SK-N-SH (cell line): ENCODE results near the gene SCYL1. TPM values are rescaled to one million over a fixed set of nuclear protein-coding genes. Genes with fewer than 3 reads are reported as not detected.
A peak's percentile ranks its signal among the peaks of the same experiment; 100 is the strongest.

ENCODE experiments used
- CTCF ChIA-PET: fragments of 300-600, 350-600 bp; formaldehyde crosslinking; extraction: SDS; loops from one replicate; lab custom pipeline; 2021; lab: Yijun Ruan, JAX
- POLR2A ChIA-PET: fragments of 350-600 bp; sonication (Branson Sonifier 250); formaldehyde crosslinking; extraction: SDS; loops from one replicate; lab custom pipeline; 2020; ENCODE audit warnings: antibody characterized with exemption, inconsistent platforms; lab: Yijun Ruan, JAX
- DNase-seq: peaks from one replicate; pipeline ENCODE4 v3.0.0; 2012
- H2AFZ ChIP-seq: fragments of 200-600 bp; sonication (generic); 2 replicates; pipeline ENCODE4 v1.8.1; 2016; ENCODE audit warnings: antibody characterized with exemption, mild to moderate bottlenecking, low read depth
- H3F3A ChIP-seq: fragments of 200-600 bp; sonication (generic); replicated peaks from 2 replicates; pipeline ENCODE3; 2016; ENCODE audit warnings: antibody characterized with exemption, mild to moderate bottlenecking; ENCODE audit not compliant: insufficient read depth
- H3K27ac ChIP-seq, 2 experiments: fragments of 200-500 bp in 1 of 2; fragments of 200-600 bp in 1 of 2; sonication (Bioruptor generic) in 1 of 2; sonication (generic), shearing (Covaris generic) in 1 of 2; 2 replicates each; pipeline versions ENCODE4 v1.5.1 to v1.6.1; 2014 to 2016; ENCODE audit warnings: low read depth in 2 of 2, inconsistent platforms in 1 of 2, low read length in 1 of 2, mild to moderate bottlenecking in 1 of 2, mixed read lengths in 1 of 2
- H3K27me3 ChIP-seq: fragments of 200-600 bp; sonication (generic), shearing (Covaris generic); 2 replicates; pipeline ENCODE4 v1.6.1; 2016; ENCODE audit warnings: mixed run types; ENCODE audit not compliant: insufficient read depth
- H3K36me3 ChIP-seq, 2 experiments: fragments of 200-500 bp in 1 of 2; fragments of 200-600 bp in 1 of 2; sonication (Bioruptor generic) in 1 of 2; sonication (generic) in 1 of 2; replicated peaks in 1 of 2; 2 replicates each; pipeline versions ENCODE3 to v1.5.1; 2014 to 2016; ENCODE audit warnings: low read length in 1 of 2, mild to moderate bottlenecking in 1 of 2; ENCODE audit not compliant: insufficient read depth in 2 of 2, control insufficient read depth in 1 of 2
- H3K4me1 ChIP-seq, 2 experiments: fragments of 200-500 bp in 1 of 2; fragments of 200-600 bp in 1 of 2; sonication (Bioruptor generic) in 1 of 2; sonication (generic), shearing (Covaris generic) in 1 of 2; 2 replicates each; pipeline versions ENCODE4 v1.5.1 to v1.6.1; 2014 to 2016; ENCODE audit warnings: low read depth in 1 of 2, low read length in 1 of 2, mixed run types in 1 of 2; ENCODE audit not compliant: insufficient read depth in 2 of 2, control insufficient read depth in 1 of 2
- H3K4me2 ChIP-seq: fragments of 200-600 bp; sonication (generic), shearing (Covaris generic); 2 replicates; pipeline ENCODE4 v1.6.1; 2017; ENCODE audit warnings: mixed run types
- H3K4me3 ChIP-seq, 2 experiments: fragments of 200-500 bp in 1 of 2; fragments of 200-600 bp in 1 of 2; sonication (Bioruptor generic) in 1 of 2; sonication (generic), shearing (Covaris generic) in 1 of 2; 2 replicates each; pipeline versions ENCODE4 v1.5.1 to v1.8.1; 2014 to 2016; ENCODE audit warnings: low read depth in 2 of 2, inconsistent platforms in 1 of 2, low read length in 1 of 2, mild to moderate bottlenecking in 1 of 2, mixed read lengths in 1 of 2, moderate library complexity in 1 of 2
- H3K79me2 ChIP-seq: fragments of 200-600 bp; sonication (generic); 2 replicates; pipeline ENCODE4 v1.8.1; 2017; ENCODE audit warnings: mild to moderate bottlenecking; ENCODE audit not compliant: insufficient read depth
- H3K9ac ChIP-seq: fragments of 200-600 bp; sonication (generic); 2 replicates; pipeline ENCODE4 v1.6.1; 2017; ENCODE audit warnings: mixed run types
- H3K9me2 ChIP-seq: fragments of 200-600 bp; sonication (generic); 2 replicates; pipeline ENCODE4 v1.6.1; 2017; ENCODE audit warnings: mixed run types
- H3K9me3 ChIP-seq: fragments of 200-600 bp; sonication (generic); 2 replicates; pipeline ENCODE4 v1.6.1; 2017; ENCODE audit warnings: mixed run types, mild to moderate bottlenecking, moderate library complexity
- H4K20me1 ChIP-seq: fragments of 200-600 bp; sonication (generic); 2 replicates; pipeline ENCODE4 v1.6.1; 2017; ENCODE audit warnings: mild to moderate bottlenecking, mixed run types; ENCODE audit not compliant: insufficient read depth
- CHD2 ChIP-seq: fragments of 150-350 bp; IDR thresholded peaks from 2 replicates; pipeline ENCODE4 v1.6.1; 2018; ENCODE audit warnings: low read length; ENCODE audit not compliant: partially characterized antibody
- CTCF ChIP-seq: fragments of 200-600 bp; sonication (generic); IDR thresholded peaks from 2 replicates; pipeline ENCODE4 v1.6.1; 2017; ENCODE audit warnings: antibody characterized with exemption, mild to moderate bottlenecking, moderate library complexity
- ELF1 ChIP-seq: IDR thresholded peaks from 2 replicates; pipeline ENCODE4 v1.4.0; 2012
- FOXJ3 ChIP-seq: sonication (generic); formaldehyde crosslinking; IDR thresholded peaks from 2 replicates; pipeline ENCODE4 v1.5.1; 2020; ENCODE audit warnings: mild to moderate bottlenecking, missing genetic modification reagents
- MAX ChIP-seq: IDR thresholded peaks from 2 replicates; pipeline ENCODE4 v1.4.0; 2012; ENCODE audit warnings: low read depth
- MEF2A ChIP-seq: IDR thresholded peaks from 2 replicates; pipeline ENCODE4 v1.4.0; 2012; ENCODE audit warnings: low read depth, borderline replicate concordance
- MXI1 ChIP-seq: IDR thresholded peaks from 2 replicates; pipeline ENCODE4 v1.6.1; 2012; ENCODE audit warnings: mild to moderate bottlenecking, low read depth, low read length, improper control_type of control experiment
- NFIC ChIP-seq: IDR thresholded peaks from 2 replicates; pipeline ENCODE4 v1.4.0; 2012; ENCODE audit warnings: borderline replicate concordance
- NRF1 ChIP-seq: IDR thresholded peaks from 2 replicates; pipeline ENCODE4 v1.6.1; 2012; ENCODE audit warnings: low read depth, mild to moderate bottlenecking, low read length
- PBX3 ChIP-seq: IDR thresholded peaks from 2 replicates; pipeline ENCODE4; 2012
- POLR2AphosphoS5 ChIP-seq: IDR thresholded peaks from 2 replicates; pipeline ENCODE4 v1.6.1; 2012; ENCODE audit warnings: low read depth, low read length
- RAD21 ChIP-seq: IDR thresholded peaks from 2 replicates; pipeline ENCODE4 v1.6.1; 2012; ENCODE audit warnings: mild to moderate bottlenecking, low read length
- RFX5 ChIP-seq: IDR thresholded peaks from 2 replicates; pipeline ENCODE4 v1.6.1; 2012; ENCODE audit warnings: mild to moderate bottlenecking, improper control_type of control experiment, low read length
- SMC3 ChIP-seq: IDR thresholded peaks from 2 replicates; pipeline ENCODE4 v1.6.1; 2012; ENCODE audit warnings: low read depth, low read length, improper control_type of control experiment
- YY1 ChIP-seq: IDR thresholded peaks from 2 replicates; pipeline ENCODE4 v1.4.0; 2012; ENCODE audit warnings: low read depth, mild to moderate bottlenecking
- WGBS: methylation state at CpG from one replicate; pipeline ENCODE4 v1.1.6; 2017; ENCODE audit warnings: low lambda C conversion rate; 5-methylcytosine and 5-hydroxymethylcytosine counted together
- polyA plus RNA-seq, 3 experiments: library from polyadenylated mRNA; depleted of rRNA; stranded (reverse); fragments of >200 nt; gene quantifications; 2 replicates each; pipeline ENCODE4 v1.2.3, GENCODE V29; 2012

The SCYL1 gene
- polyA plus RNA-seq, 1 of the 3 experiments (the other 2 are of a cell fraction) = 79.9 TPM

- DNase-seq = peak; percentile 88
- no peaks in the 10 kb centered on the region for H3K9me3 ChIP-seq
- H3K9ac ChIP-seq = no peak overlapping the region
- no peak for TF ChIP-seq MEF2A
- no peak for TF ChIP-seq NFIC
- TF ChIP-seq MXI1 = no peak
- no peak for TF ChIP-seq SMC3
- no peak for TF ChIP-seq YY1
- TF ChIP-seq RAD21 = no peak
- peak overlapping the region in 1 of 2 experiments; percentile 43; a peak in 2 of 4 replicates for H3K4me3 ChIP-seq
- H3K4me2 ChIP-seq = peak overlapping the region; percentile 71; the same call in 1 of the 2 replicates
- CTCF ChIA-PET = interaction anchor here (0.7 to 13.1 kb wide), 19 partner anchors 11 to 361 kb away, joined by 3 to 295 read pairs (median 9); partner anchors contain the start of genes EHBP1L1, FAM89B, KCNK7 and LTBP3
- no peak overlapping the region for H2AFZ ChIP-seq
- H3K79me2 ChIP-seq = no peaks in the 10 kb centered on the region
- peaks cover 20% of the 10 kb centered on the region for H4K20me1 ChIP-seq
- peaks cover 42% of the 10 kb centered on the region for H3F3A ChIP-seq
- H3K27ac ChIP-seq = peak overlapping the region in 1 of 2 experiments; percentile 29; a peak in 1 of 4 replicates
- POLR2A ChIA-PET = interaction anchor here (1.0 to 1.5 kb wide), 7 partner anchors 9 to 75 kb away, joined by 3 to 7 read pairs (median 4); partner anchors contain the start of genes FAM89B, PCNX3, SCYL1 and ZNRD2
- H3K9me2 ChIP-seq = no peaks in the 10 kb centered on the region
- peaks cover 0 to 47% of the 10 kb centered on the region in 2 experiments for H3K36me3 ChIP-seq
- no peaks in the 10 kb centered on the region for H3K27me3 ChIP-seq
- WGBS = 76% methylated on average over 23 of the region's 60 CpGs
- peaks cover 4 to 12% of the 10 kb centered on the region in 2 experiments; a peak in 1 of 4 replicates for H3K4me1 ChIP-seq
Observed at GRCh38 chr11:65539744-65540289, 14.9 kb downstream of the SCYL1 start.

- Histone ChIP-seq H3K9me2 (no peaks in the 10 kb centered on the region), H3K9me3 (no peaks in the 10 kb centered on the region), H3K9ac (no peak overlapping the region), H2AFZ (no peak overlapping the region), H3K36me3 (peaks cover 0 to 50% of the 10 kb centered on the region in 2 experiments), H3K79me2 (no peaks in the 10 kb centered on the region), H4K20me1 (peaks cover 20% of the 10 kb centered on the region), H3F3A (peaks cover 42% of the 10 kb centered on the region), H3K4me1 (peaks cover 4 to 12% of the 10 kb centered on the region in 2 experiments; a peak in 1 of 4 replicates), H3K27me3 (no peaks in the 10 kb centered on the region), H3K4me3 (peak overlapping the region; percentile 43 to 49), H3K27ac (peak overlapping the region; percentile 29 to 81), H3K4me2 (peak overlapping the region; percentile 71)
- peak; percentile 99 for DNase-seq
- POLR2A ChIA-PET = interaction anchor here (0.7 to 1.6 kb wide), 10 partner anchors 10 to 97 kb away, joined by 3 to 7 read pairs (median 4); partner anchors contain the start of genes FAM89B, PCNX3, SCYL1 and SIPA1
- WGBS = 2% methylated on average over 11 of the region's 78 CpGs
- CTCF ChIA-PET = interaction anchor here (0.6 to 13.1 kb wide), 33 partner anchors 8 to 360 kb away, joined by 3 to 295 read pairs (median 5); partner anchors contain the start of genes EHBP1L1, FAM89B, KCNK7 and LTBP3
- TF ChIP-seq ELF1 (no peak), PBX3 (peak; percentile 5; the same call in 1 of the 2 replicates), POLR2AphosphoS5 (peak; percentile 23; the same call in 1 of the 2 replicates), MXI1 (peak; percentile 55), SMC3 (peak; percentile 83), CHD2 (peak; percentile 29), FOXJ3 (0 out of 2 replicates have a peak, but pooled peaks have one; percentile 12), MEF2A (no peak), RFX5 (no peak), CTCF (peak; percentile 87), RAD21 (peak; percentile 80), MAX (peak; percentile 16; the same call in 1 of the 2 replicates), NRF1 (no peak)
Observed at GRCh38 chr11:65540290-65541092, 15.6 kb downstream of the SCYL1 start.
